K562 (cell line): ENCODE data around the gene PITHD1. TPM values are rescaled to one million over a fixed set of nuclear protein-coding genes. Genes with fewer than 3 reads are reported as not detected.

Experiments
- ARNT ChIP-seq, 2 experiments: fragments of 450-650 bp; IDR thresholded peaks; 2 replicates each; pipeline ENCODE4 v1.6.1; 2016; ENCODE audit warnings: mild to moderate bottlenecking in 1 of 2
- BMI1 ChIP-seq: fragments of 150-350 bp; IDR thresholded peaks from 2 replicates; pipeline ENCODE4 v1.6.1; 2014; ENCODE audit warnings: low read length
- FOXK2 ChIP-seq, 2 experiments: fragments of 450-650 bp; IDR thresholded peaks in 1 of 2; conservative IDR thresholded peaks in 1 of 2; 2 replicates each; pipeline ENCODE4 v1.6.1; 2016; ENCODE audit warnings: low read depth in 2 of 2, mild to moderate bottlenecking in 1 of 2
- HOXB6 ChIP-seq: fragments of 250-450 bp; sonication (Bioruptor Pico); IDR thresholded peaks from 2 replicates; pipeline ENCODE4 v1.5.1; 2022; ENCODE audit warnings: mild to moderate bottlenecking, borderline replicate concordance
- JUNB ChIP-seq: fragments of 450-650 bp; formaldehyde crosslinking; conservative IDR thresholded peaks from 2 replicates; pipeline ENCODE4 v1.4.0; 2020; ENCODE audit warnings: mild to moderate bottlenecking
- KDM2B ChIP-seq: fragments of 250-450 bp; sonication (Bioruptor Pico); IDR thresholded peaks from 2 replicates; pipeline ENCODE4 v1.8.0; 2021; ENCODE audit warnings: mild to moderate bottlenecking, moderate library complexity
- PHF21A ChIP-seq: fragments of 450-650 bp; IDR thresholded peaks from 2 replicates; pipeline ENCODE4 v1.6.1; 2017; ENCODE audit warnings: low read depth, borderline replicate concordance
- RCOR1 ChIP-seq, 2 experiments: IDR thresholded peaks; 2 replicates each; pipeline ENCODE4 v1.6.1; 2012; ENCODE audit warnings: low read depth in 2 of 2, low read length in 2 of 2, borderline replicate concordance in 1 of 2, improper control_type of control experiment in 1 of 2
- SIRT6 ChIP-seq: IDR thresholded peaks from one replicate; pipeline ENCODE4 v1.6.1; 2012; ENCODE audit warnings: low read depth, mild to moderate bottlenecking, control low read depth, inconsistent platforms, low read length, moderate library complexity
- SMARCC2 ChIP-seq: fragments of 450-650 bp; IDR thresholded peaks from 2 replicates; pipeline ENCODE4 v1.6.1; 2017; ENCODE audit warnings: antibody characterized with exemption, moderate library complexity, mild to moderate bottlenecking, low read depth
- SNAPC5 ChIP-seq: fragments of 250-450 bp; sonication (Bioruptor Pico); IDR thresholded peaks from 2 replicates; pipeline ENCODE4 v1.8.0; 2021; ENCODE audit warnings: moderate library complexity, mild to moderate bottlenecking, inconsistent platforms
- TARDBP ChIP-seq: fragments of 450-650 bp; IDR thresholded peaks from 2 replicates; pipeline ENCODE4 v1.6.1; 2016
- ZC3H11A ChIP-seq: IDR thresholded peaks from 2 replicates; pipeline ENCODE4 v1.6.1; 2012; ENCODE audit warnings: low read depth, low read length, improper control_type of control experiment
- ZNF395 ChIP-seq: fragments of 200-800 bp; sonication (Bioruptor generic); IDR thresholded peaks from 2 replicates; pipeline ENCODE4 v1.6.1; 2017; ENCODE audit warnings: missing genetic modification characterization, missing compliant biosample characterization
- ZNF551 ChIP-seq: fragments of 250-450 bp; sonication (Bioruptor Pico); IDR thresholded peaks from 2 replicates; pipeline ENCODE4 v1.5.0; 2021; ENCODE audit warnings: mild to moderate bottlenecking, moderate library complexity
- ZNF586 ChIP-seq: fragments of 450-650 bp; formaldehyde crosslinking; conservative IDR thresholded peaks from 2 replicates; pipeline ENCODE4 v1.4.0; 2020; ENCODE audit warnings: mild to moderate bottlenecking, moderate library complexity
- ZNF699 ChIP-seq: fragments of 250-450 bp; sonication (Bioruptor Pico); IDR thresholded peaks from 2 replicates; pipeline ENCODE4 v1.8.0; 2021; ENCODE audit warnings: mild to moderate bottlenecking, moderate library complexity; ENCODE audit not compliant: insufficient replicate concordance
- polyA plus RNA-seq, 8 experiments: library from polyadenylated mRNA; depleted of rRNA in 4 of 8; stranded (reverse) in 5 of 8; unstranded in 3 of 8; fragments of >200 nt; fragmentation: Nextera tagmentation in 2 of 8; fragmentation: Illumina TruSeq in 1 of 8; extraction: Ambion mirVana in 2 of 8; extraction: Trizol in 1 of 8; gene quantifications; 2 replicates each; pipeline versions ENCODE4 v1.2.1 to v1.2.3, GENCODE V29; 2011 to 2014; ENCODE audit warnings: inconsistent platforms in 1 of 8, missing spikeins in 1 of 8
- total RNA-seq, 7 experiments: library from RNA; depleted of rRNA in 6 of 7; stranded (reverse); fragments of >200 nt in 6 of 7; fragmentation: Illumina TruSeq in 2 of 7; extraction: Trizol in 2 of 7; gene quantifications; 2 replicates each; pipeline versions ENCODE4 v1.2.1 to v1.2.3, GENCODE V29; 2011 to 2021; ENCODE audit warnings: low replicate concordance in 1 of 7
- TF ChIP-seq, protein P1 (sequence below): fragments of 450-650 bp; formaldehyde crosslinking; IDR thresholded peaks from 2 replicates; pipeline ENCODE4 v1.4.0; 2022; ENCODE audit warnings: missing genetic modification characterization
- TF ChIP-seq, protein P2 (sequence below), 2 experiments: fragments of 200-800 bp in 1 of 2; sonication (Bioruptor generic) in 1 of 2; sonication (generic) in 1 of 2; formaldehyde crosslinking in 1 of 2; IDR thresholded peaks in 1 of 2; conservative IDR thresholded peaks in 1 of 2; 2 replicates each; pipeline versions ENCODE4 v1.5.0 to v1.6.1; 2016 to 2020; ENCODE audit warnings: missing compliant biosample characterization in 1 of 2, missing genetic modification characterization in 1 of 2, missing genetic modification reagents in 1 of 2
- TF ChIP-seq, protein P3 (sequence below), 2 experiments: IDR thresholded peaks; 2 replicates each; pipeline ENCODE4 v1.6.1; 2012; ENCODE audit warnings: improper control_type of control experiment in 2 of 2, low read depth in 2 of 2, low read length in 2 of 2, borderline replicate concordance in 1 of 2

PITHD1 gene
- total and polyA plus RNA-seq, 9 of the 15 experiments (the other 6 are each of a cell fraction or from before 2014, with no cell fraction given), result 46.5 to 175 (median 149) TPM

DNA sequence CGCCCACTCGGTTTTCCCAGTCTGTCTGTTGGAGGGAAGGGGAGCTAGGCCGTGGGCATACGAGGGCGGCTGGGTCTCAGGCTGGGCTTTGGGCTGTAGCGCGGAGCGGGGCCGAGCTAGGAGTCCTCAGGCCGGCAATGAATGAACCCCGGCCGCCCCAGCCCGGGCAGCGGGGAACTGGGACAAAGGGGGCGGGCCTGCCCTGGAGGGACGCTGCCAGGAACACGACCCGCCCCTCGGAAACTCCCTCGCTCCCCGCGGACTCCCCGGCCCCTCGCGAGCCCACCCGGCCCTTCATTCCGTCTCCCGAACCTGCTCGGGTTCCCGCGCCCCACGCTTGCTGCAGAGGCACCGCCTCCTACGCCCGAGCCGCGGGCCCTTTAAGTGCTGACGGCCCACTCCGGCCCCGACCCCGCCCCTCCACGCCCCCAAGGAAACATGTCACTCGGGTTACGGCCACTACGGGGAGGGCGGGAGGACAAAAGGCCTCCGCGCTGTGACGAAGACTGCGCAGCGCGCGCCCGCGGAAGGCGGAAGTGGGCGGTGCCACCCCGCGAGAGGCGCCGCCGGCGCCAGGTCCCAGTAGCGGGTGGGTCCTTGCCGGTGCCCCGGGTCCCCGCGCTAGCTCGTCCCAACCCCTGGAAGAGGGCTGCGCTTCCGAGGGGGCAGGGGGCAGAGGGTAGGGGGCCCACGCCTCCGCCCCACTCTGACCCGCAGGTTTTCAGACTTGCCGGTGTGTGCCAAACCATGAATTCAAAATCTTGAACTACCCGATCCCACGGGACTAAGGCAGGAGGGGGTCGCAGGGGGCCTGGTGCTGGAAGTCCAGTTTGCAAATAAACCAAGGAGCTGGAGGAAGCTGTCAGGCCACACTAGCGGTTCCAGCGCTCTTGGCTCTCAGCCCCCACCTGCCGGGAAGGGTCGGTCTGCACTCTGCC, 22.5 kb downstream of the PITHD1 start, which contains the start of gene GALE (continued):
- TF ChIP-seq SNAPC5, result no peak
- TF ChIP-seq PHF21A, result no peak
- no peak for TF ChIP-seq SMARCC2
- TF ChIP-seq ZNF699 (CRISPR knock-in tag), result no peak
- 0 out of 2 replicates have a peak, but pooled peaks have one; percentile 30 for TF ChIP-seq ZNF586 (CRISPR knock-in tag)
- TF ChIP-seq ARNT (IDR thresholded peaks at IDR 0.05), result no peak
- TF ChIP-seq KDM2B (CRISPR knock-in tag), result no peak
- no peak for TF ChIP-seq ZC3H11A
- TF ChIP-seq, protein P1, sequence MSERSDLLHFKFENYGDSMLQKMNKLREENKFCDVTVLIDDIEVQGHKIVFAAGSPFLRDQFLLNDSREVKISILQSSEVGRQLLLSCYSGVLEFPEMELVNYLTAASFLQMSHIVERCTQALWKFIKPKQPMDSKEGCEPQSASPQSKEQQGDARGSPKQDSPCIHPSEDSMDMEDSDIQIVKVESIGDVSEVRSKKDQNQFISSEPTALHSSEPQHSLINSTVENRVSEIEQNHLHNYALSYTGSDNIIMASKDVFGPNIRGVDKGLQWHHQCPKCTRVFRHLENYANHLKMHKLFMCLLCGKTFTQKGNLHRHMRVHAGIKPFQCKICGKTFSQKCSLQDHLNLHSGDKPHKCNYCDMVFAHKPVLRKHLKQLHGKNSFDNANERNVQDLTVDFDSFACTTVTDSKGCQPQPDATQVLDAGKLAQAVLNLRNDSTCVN, result no peak
- TF ChIP-seq HOXB6 (CRISPR knock-in tag), result no peak
- TF ChIP-seq, protein P2, sequence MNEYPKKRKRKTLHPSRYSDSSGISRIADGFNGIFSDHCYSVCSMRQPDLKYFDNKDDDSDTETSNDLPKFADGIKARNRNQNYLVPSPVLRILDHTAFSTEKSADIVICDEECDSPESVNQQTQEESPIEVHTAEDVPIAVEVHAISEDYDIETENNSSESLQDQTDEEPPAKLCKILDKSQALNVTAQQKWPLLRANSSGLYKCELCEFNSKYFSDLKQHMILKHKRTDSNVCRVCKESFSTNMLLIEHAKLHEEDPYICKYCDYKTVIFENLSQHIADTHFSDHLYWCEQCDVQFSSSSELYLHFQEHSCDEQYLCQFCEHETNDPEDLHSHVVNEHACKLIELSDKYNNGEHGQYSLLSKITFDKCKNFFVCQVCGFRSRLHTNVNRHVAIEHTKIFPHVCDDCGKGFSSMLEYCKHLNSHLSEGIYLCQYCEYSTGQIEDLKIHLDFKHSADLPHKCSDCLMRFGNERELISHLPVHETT (CRISPR knock-in tag; conservative IDR thresholded peaks at IDR 0.05 in 1 of 2, IDR thresholded peaks at IDR 0.05 in 1 of 2), result peak in 1 of 2 experiments; percentile 80; a peak in 2 of 4 replicates
- TF ChIP-seq TARDBP, result peak; percentile 59; the same call in 1 of the 2 replicates
- TF ChIP-seq ZNF395 (CRISPR knock-in tag), result no peak; the same call in 1 of the 2 replicates
- no peak; the same call in 1 of the 2 replicates for TF ChIP-seq JUNB (CRISPR knock-in tag)
- peak; percentile 58 to 69 for TF ChIP-seq FOXK2 (conservative IDR thresholded peaks at IDR 0.05 in 1 of 2, IDR thresholded peaks at IDR 0.05 in 1 of 2; ENCODE audit: low read depth in 2 of 2)
- no peak for TF ChIP-seq ZNF551 (CRISPR knock-in tag)
- TF ChIP-seq RCOR1 (IDR thresholded peaks at IDR 0.05; ENCODE audit: borderline replicate concordance in 1 of 2, low read depth in 2 of 2, low read length in 2 of 2), result no peak; a peak in 1 of 4 replicates
- no peak for TF ChIP-seq SIRT6
- TF ChIP-seq BMI1, result no peak
- TF ChIP-seq, protein P3, sequence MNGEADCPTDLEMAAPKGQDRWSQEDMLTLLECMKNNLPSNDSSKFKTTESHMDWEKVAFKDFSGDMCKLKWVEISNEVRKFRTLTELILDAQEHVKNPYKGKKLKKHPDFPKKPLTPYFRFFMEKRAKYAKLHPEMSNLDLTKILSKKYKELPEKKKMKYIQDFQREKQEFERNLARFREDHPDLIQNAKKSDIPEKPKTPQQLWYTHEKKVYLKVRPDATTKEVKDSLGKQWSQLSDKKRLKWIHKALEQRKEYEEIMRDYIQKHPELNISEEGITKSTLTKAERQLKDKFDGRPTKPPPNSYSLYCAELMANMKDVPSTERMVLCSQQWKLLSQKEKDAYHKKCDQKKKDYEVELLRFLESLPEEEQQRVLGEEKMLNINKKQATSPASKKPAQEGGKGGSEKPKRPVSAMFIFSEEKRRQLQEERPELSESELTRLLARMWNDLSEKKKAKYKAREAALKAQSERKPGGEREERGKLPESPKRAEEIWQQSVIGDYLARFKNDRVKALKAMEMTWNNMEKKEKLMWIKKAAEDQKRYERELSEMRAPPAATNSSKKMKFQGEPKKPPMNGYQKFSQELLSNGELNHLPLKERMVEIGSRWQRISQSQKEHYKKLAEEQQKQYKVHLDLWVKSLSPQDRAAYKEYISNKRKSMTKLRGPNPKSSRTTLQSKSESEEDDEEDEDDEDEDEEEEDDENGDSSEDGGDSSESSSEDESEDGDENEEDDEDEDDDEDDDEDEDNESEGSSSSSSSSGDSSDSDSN (IDR thresholded peaks at IDR 0.05; ENCODE audit: borderline replicate concordance in 1 of 2, low read depth in 2 of 2, low read length in 2 of 2), result no peak; a peak in 1 of 4 replicates
